SU-DHL-6 (cell line): ENCODE measurements around the gene PSG5.
"Not testable (repeated sequence)": the region's sequence is repeated elsewhere in the genome, so short reads cannot be mapped to it uniquely, and the experiment has no call there.

Source experiments
- CTCF ChIP-seq: fragments of 200-600 bp; sonication (generic); IDR thresholded peaks from one replicate; pipeline ENCODE4 v1.5.1; 2017; ENCODE audit warnings: antibody characterized with exemption, mild to moderate bottlenecking, low read length, moderate library complexity; ENCODE audit not compliant: insufficient read depth, poor library complexity, severe bottlenecking
- EZH2phosphoT487 ChIP-seq: fragments of 200-600 bp; sonication (generic), shearing (Covaris generic); conservative IDR thresholded peaks from 2 replicates; pipeline ENCODE4 v1.6.1; 2018; ENCODE audit warnings: mild to moderate bottlenecking, antibody characterized with exemption, low read length, moderate library complexity, mixed read lengths

- not testable (repeated sequence) for TF ChIP-seq CTCF, EZH2phosphoT487
Observed at GRCh38 chr19:43235686-43236085, 49.4 kb upstream of the PSG5 start.
